Measurements from ENCODE around the gene XRCC4. TPM values are rescaled to one million over a fixed set of nuclear protein-coding genes. Genes with fewer than 3 reads are reported as not detected.

Gene XRCC4
- total RNA-seq, 1 donor, result 5.0 TPM

DNA sequence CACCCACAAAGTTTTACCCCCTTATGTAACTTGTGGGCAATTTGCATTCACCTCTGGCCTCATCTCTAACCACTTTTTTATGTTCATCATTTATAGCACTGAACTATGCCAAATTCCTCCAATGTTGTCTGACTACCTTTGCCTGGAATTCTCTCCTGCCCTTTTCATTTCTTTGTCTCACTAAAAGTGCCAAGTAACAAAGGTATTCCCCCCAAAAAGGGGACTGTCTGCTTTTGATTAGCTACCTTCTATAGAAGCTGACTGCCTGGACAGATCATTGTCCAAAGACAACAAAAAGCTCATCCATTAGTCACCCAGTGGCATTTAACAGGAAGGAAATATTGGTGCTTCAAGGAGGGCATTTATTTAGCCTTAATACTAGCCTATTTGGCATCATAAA is 204.3 kb downstream of the XRCC4 start:
- H3K27me3 ChIP-seq (ENCODE audit: insufficient read depth, low read length), result no peaks in the 10 kb centered on the region
- H3K4me1 ChIP-seq (ENCODE audit: insufficient read depth, low read length), result no peaks in the 10 kb centered on the region
- no peaks in the 10 kb centered on the region for H3K9me3 ChIP-seq (ENCODE audit: low read depth, low read length)
- no peak overlapping the region for H3K4me3 ChIP-seq (ENCODE audit: low read length)

DNA sequence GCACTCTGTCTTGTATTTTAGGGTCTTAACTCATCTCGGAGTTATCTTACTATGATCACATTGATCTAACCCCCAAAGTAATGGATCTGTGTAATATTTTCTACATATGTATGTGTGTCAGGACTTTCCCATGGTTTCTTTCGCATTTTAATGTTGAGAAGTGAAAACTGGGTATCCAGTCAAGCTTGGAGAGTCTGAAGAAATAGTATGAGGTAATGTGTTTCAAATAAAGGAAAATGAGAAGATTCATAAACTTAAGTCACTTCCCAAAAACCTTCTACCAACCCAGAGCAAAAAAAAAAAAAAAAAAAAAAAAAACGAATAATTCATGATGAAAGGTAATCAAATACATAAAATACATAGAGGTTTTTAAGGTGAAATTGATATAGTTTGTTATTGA is 206.4 kb downstream of the XRCC4 start:
- Histone ChIP-seq H3K9me3 (ENCODE audit: low read depth, low read length) (no peaks in the 10 kb centered on the region), H3K27me3 (ENCODE audit: insufficient read depth, low read length) (no peaks in the 10 kb centered on the region), H3K4me3 (ENCODE audit: low read length) (no peak overlapping the region), H3K4me1 (ENCODE audit: insufficient read depth, low read length) (no peaks in the 10 kb centered on the region)

- no peaks in the 10 kb centered on the region for H3K27me3 ChIP-seq (ENCODE audit: insufficient read depth, low read length)
- no peak overlapping the region for H3K4me3 ChIP-seq (ENCODE audit: low read length)
- H3K4me1 ChIP-seq (ENCODE audit: insufficient read depth, low read length), result no peaks in the 10 kb centered on the region
- no peaks in the 10 kb centered on the region for H3K9me3 ChIP-seq (ENCODE audit: low read depth, low read length)
These were observed 208.5 kb downstream of the XRCC4 start for GRCh38 chr5:83285661-83286398.

DNA sequence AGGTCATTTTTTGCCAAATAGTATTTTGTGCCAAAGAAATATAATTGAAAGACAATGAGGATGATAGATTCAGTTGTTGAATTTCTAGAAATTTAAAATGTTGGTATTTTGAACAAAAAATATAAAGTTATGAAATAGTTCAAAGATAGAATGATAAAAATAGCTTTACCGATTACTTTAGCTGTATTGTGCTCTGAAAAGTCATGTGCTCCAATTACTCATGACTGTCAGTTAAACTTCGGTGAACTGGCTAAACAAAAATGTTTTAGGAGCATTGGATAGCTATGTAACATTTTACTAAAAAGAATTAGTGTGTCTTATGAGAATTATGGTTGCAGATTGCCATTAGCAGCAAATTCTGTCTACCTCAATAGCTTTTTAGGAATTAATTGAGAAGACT is 216.9 kb downstream of the XRCC4 start:
- H3K4me3 ChIP-seq (ENCODE audit: low read length), result no peak overlapping the region
- no peaks in the 10 kb centered on the region for H3K4me1 ChIP-seq (ENCODE audit: insufficient read depth, low read length)
- H3K9me3 ChIP-seq (ENCODE audit: low read depth, low read length), result peaks cover 7% of the 10 kb centered on the region
- H3K27me3 ChIP-seq (ENCODE audit: insufficient read depth, low read length), result no peaks in the 10 kb centered on the region

GRCh38 chr5:83299353-83299752 is 222.0 kb downstream of the XRCC4 start:
- Histone ChIP-seq H3K4me1 (ENCODE audit: insufficient read depth, low read length) (no peaks in the 10 kb centered on the region), H3K4me3 (ENCODE audit: low read length) (no peak overlapping the region), H3K27me3 (ENCODE audit: insufficient read depth, low read length) (no peaks in the 10 kb centered on the region), H3K9me3 (ENCODE audit: low read depth, low read length) (peaks cover 16% of the 10 kb centered on the region)

DNA sequence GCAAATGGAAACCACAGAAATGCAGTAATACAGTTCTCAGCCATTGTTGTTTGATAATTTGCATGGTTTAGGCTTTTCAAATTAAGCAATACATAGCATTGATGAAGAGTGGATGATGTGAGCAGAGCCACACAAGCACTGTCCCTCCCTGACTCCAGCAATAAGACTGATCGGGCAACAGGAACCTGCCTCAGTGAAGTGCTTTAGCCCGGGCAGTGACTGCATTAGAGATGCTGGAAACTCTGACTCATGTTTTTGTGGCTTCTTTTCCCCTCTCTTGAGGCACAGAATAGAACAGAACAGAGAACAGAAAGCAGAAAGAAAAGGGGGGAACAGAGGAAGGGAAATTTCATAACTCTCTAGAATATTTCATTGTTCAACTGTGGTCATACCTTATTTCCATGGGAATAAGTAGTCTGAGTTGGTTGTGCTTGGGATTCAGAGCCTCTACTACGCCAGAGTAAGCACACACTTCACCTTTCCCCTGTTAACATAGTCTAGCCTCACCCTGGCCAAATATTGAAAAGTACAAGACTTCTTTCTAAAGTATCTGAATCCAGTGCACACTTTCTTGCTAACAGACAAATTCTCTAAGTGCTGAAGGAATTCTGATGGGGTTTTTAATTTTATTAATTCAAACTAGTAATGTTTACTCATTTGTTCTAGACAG is 229.4 kb downstream of the XRCC4 start:
- Histone ChIP-seq H3K27me3 (ENCODE audit: insufficient read depth, low read length) (no peaks in the 10 kb centered on the region), H3K4me1 (ENCODE audit: insufficient read depth, low read length) (peaks cover 20% of the 10 kb centered on the region), H3K9me3 (ENCODE audit: low read depth, low read length) (no peaks in the 10 kb centered on the region), H3K4me3 (ENCODE audit: low read length) (no peak overlapping the region)

DNA sequence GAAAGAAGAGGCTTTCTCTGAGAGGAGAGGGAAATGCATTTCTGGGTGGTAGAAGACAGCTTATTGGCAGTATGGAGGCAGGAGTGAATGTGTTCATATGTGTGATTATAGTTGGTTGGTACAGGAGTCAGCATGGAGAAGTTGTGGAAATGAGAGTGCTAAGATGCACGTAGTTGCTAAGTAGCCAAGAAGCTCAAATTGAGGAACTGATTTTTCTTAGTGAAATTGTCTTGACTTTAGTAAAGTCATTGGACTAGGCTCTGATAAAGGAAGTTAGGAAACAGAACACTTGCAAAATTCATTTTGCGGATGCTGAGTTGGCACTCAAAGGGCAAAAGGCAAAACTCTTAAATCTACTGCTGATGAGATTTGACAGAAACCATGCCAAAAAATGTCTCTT is 235.3 kb downstream of the XRCC4 start:
- Histone ChIP-seq H3K4me3 (ENCODE audit: low read length) (no peak overlapping the region), H3K9me3 (ENCODE audit: low read depth, low read length) (no peaks in the 10 kb centered on the region), H3K27me3 (ENCODE audit: insufficient read depth, low read length) (no peaks in the 10 kb centered on the region), H3K4me1 (ENCODE audit: insufficient read depth, low read length) (peaks cover 20% of the 10 kb centered on the region)

- Histone ChIP-seq H3K4me1 (ENCODE audit: insufficient read depth, low read length) (peaks cover 20% of the 10 kb centered on the region), H3K27me3 (ENCODE audit: insufficient read depth, low read length) (no peaks in the 10 kb centered on the region), H3K9me3 (ENCODE audit: low read depth, low read length) (no peaks in the 10 kb centered on the region), H3K4me3 (ENCODE audit: low read length) (no peak overlapping the region)
These were observed 236.1 kb downstream of the XRCC4 start for GRCh38 chr5:83313436-83313835.

- H3K4me1 ChIP-seq (ENCODE audit: insufficient read depth, low read length), result peaks cover 20% of the 10 kb centered on the region
These were observed 244.2 kb downstream of the XRCC4 start for GRCh38 chr5:83321483-83322055.

DNA sequence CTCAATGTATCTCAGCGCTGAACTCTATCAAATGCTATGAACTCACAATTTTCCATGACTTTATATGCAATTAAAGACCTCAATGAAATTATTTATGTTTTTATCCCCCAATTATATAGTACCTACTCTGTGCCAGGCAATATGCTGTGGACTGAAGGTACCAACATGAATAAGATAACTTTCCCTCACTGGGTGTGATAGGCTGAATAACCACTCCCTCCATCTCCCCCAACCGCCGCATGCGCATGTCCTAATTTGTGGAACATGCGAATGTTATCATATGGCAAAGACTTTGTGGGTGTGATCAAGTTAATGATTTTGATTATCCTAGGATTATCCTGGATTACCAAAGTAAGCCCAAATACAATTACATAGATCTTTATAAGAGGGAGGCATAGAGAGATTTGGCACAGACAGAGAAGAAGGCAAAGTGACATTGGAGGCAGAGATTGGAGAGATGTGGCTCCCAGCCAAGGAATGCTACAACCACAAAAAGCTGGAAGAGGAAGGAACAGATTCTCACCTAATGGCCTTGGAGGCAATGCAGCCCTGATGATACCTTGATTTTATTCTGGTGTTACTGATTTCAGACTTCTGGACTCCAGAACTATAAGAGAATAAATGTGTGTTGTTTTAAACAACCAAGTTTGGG is 245.1 kb downstream of the XRCC4 start:
- H3K27me3 ChIP-seq (ENCODE audit: insufficient read depth, low read length), result no peaks in the 10 kb centered on the region
- peaks cover 20% of the 10 kb centered on the region for H3K4me1 ChIP-seq (ENCODE audit: insufficient read depth, low read length)
- H3K9me3 ChIP-seq (ENCODE audit: low read depth, low read length), result no peaks in the 10 kb centered on the region
- H3K4me3 ChIP-seq (ENCODE audit: low read length), result no peak overlapping the region

More at GRCh38 chr5:83321483-83322055, 244.2 kb downstream of the XRCC4 start:
- Histone ChIP-seq H3K9me3 (ENCODE audit: low read depth, low read length) (no peaks in the 10 kb centered on the region), H3K27me3 (ENCODE audit: insufficient read depth, low read length) (no peaks in the 10 kb centered on the region), H3K4me3 (ENCODE audit: low read length) (no peak overlapping the region)

- no peaks in the 10 kb centered on the region for H3K27me3 ChIP-seq (ENCODE audit: insufficient read depth, low read length)
- no peak overlapping the region for H3K4me3 ChIP-seq (ENCODE audit: low read length)
- no peaks in the 10 kb centered on the region for H3K9me3 ChIP-seq (ENCODE audit: low read depth, low read length)
- peaks cover 20% of the 10 kb centered on the region for H3K4me1 ChIP-seq (ENCODE audit: insufficient read depth, low read length)
These were observed 246.3 kb downstream of the XRCC4 start for GRCh38 chr5:83323557-83324180.

- H3K4me1 ChIP-seq (ENCODE audit: insufficient read depth, low read length), result no peaks in the 10 kb centered on the region
- H3K4me3 ChIP-seq (ENCODE audit: low read length), result no peak overlapping the region
- H3K27me3 ChIP-seq (ENCODE audit: insufficient read depth, low read length), result no peaks in the 10 kb centered on the region
- H3K9me3 ChIP-seq (ENCODE audit: low read depth, low read length), result no peaks in the 10 kb centered on the region
These were observed 254.5 kb downstream of the XRCC4 start for GRCh38 chr5:83331842-83332241.

- peaks cover 15% of the 10 kb centered on the region for H3K4me1 ChIP-seq (ENCODE audit: insufficient read depth, low read length)
- H3K27me3 ChIP-seq (ENCODE audit: insufficient read depth, low read length), result no peaks in the 10 kb centered on the region
- no peak overlapping the region for H3K4me3 ChIP-seq (ENCODE audit: low read length)
- H3K9me3 ChIP-seq (ENCODE audit: low read depth, low read length), result no peaks in the 10 kb centered on the region
These were observed 260.2 kb downstream of the XRCC4 start for GRCh38 chr5:83337453-83338035.

GRCh38 chr5:83340511-83340918 is 263.2 kb downstream of the XRCC4 start:
- Histone ChIP-seq H3K27me3 (ENCODE audit: insufficient read depth, low read length) (no peaks in the 10 kb centered on the region), H3K9me3 (ENCODE audit: low read depth, low read length) (no peaks in the 10 kb centered on the region), H3K4me1 (ENCODE audit: insufficient read depth, low read length) (peaks cover 15% of the 10 kb centered on the region), H3K4me3 (ENCODE audit: low read length) (no peak overlapping the region)

Measured in mononuclear cell (primary cell).